ENCODE data around the gene ANKRD65. TPM values are rescaled to one million over a fixed set of nuclear protein-coding genes. Genes with fewer than 3 reads are reported as not detected.
"Not testable (repeated sequence)": the region's sequence is repeated elsewhere in the genome, so short reads cannot be mapped to it uniquely, and the experiment has no call there.

Gene ANKRD65
- total and polyA plus RNA-seq, 7 experiments from 2014 or later: not detected

DNA sequence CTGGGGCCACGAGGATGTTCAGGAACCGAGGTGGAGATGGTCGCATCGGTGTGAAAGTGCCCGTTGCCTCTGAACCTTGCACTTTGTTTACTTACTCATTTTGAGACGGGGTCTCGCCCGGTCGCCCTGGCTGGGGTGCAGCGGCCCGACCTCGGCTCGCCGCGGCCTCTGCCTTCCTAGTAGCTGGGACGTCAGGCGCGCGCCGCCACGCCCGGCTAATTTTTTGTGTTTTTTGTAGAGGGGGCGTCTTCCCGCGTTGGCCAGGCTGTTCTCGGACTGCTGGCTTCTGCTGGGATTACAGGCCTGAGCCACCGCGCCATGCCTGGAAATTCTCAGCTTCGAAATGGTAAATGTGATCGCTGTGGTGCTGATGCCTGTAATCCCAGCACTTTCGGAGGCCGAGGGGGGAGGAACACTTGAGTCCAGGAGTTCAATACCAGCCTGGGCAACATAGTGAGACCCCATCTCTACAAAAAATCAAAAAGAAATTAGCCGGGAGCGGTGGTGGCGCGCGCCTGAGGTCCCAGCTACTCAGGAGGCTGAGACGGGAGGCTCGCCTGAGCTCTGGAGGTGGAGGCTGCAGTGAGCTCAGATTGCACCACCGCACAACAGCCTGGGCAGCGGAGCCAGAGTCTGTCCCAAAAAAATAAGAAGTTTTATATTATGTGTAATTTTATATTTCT is 13.3 kb downstream of the ANKRD65 start:
- H3K9me3 ChIP-seq (ENCODE audit: control insufficient read depth in 2 of 3, low read length in 3 of 3): no peaks in the 10 kb centered on the region
- POLR2A ChIA-PET: interaction anchor here (0.6 to 5.6 kb wide), 11 partner anchors 13 to 449 kb away, joined by 3 to 80 read pairs (median 4); partner anchors contain the start of genes AURKAIP1, CCNL2, MIB2 and NOC2L

DNA sequence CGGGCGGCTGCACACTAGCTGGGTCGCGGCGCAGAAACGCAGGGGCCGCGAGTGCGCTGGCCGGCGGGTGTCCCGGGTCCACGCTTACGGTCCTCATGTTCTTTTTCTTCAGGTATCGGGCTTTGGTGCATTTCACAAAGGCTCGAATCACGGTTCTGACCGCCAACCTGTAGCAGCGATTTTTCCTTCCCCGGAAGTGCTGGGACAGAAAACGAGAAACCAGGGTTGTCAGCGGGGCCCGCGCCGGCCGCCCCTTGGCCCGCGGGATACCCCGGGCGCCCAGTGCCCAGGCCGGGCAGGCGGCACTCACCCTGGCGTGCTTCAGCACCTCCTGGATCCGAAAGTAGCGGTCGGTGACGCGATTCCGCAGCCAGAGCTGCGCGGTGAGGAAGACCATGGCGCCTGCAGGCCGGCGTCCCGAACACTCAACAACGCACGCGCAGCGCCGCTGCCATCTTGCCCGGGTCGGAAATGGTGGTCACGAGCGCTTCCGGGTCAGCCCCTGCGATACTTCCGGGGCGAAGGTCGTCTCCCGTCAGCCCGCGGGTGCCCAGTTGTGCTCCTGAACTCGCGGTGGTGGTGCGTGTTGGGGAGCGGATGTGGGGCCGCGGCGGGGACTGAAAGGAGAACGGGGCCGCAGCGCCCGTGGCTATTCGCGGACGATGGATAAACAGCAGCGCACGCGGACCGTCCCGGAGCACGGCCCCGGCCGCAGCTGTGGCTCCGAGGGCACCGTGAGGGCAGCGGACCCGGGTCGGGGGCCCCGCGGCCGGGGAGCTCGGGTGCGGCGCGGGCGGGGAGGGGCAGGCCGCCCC is 14.0 kb downstream of the ANKRD65 start, which contains the start of gene MRPL20:
MRPL20 (minus strand) TSS at position 473 of the 815 bp plus-strand sequence; CDS start at position 397, 76 bp downstream.
- no peaks in the 10 kb centered on the region for H3K9me3 ChIP-seq (ENCODE audit: control insufficient read depth in 2 of 3, low read length in 3 of 3)
- H3K27me3 ChIP-seq (ENCODE audit: control insufficient read depth in 2 of 2, insufficient read depth in 2 of 2, low read length in 2 of 2): no peaks in the 10 kb centered on the region
- peaks cover 8 to 35% (median 12%) of the 10 kb centered on the region in 3 experiments for H3K36me3 ChIP-seq (ENCODE audit: control insufficient read depth in 2 of 3, insufficient read depth in 3 of 3, low read length in 3 of 3)
- H3K4me3 ChIP-seq (ENCODE audit: low read length): peak within 1 kb of the TSS; percentile 89
- peak within 1 kb of the TSS; percentile 90 to 97 (median 94) for H3K27ac Mint-ChIP-seq
- ATAC-seq: peak; percentile 97
- H3K27ac ChIP-seq (ENCODE audit: low read depth, low read length): peak within 1 kb of the TSS; percentile 89
- H3K9me3 Mint-ChIP-seq: peaks cover 0 to 3% (median 0%) of the 10 kb centered on the region in 11 donors
- DNase-seq: peak; percentile 88 to 96 (median 94)
- ChIA-PET CTCF (no interaction called here), POLR2A (interaction anchor here (0.6 to 5.6 kb wide), 10 partner anchors 12 to 448 kb away, joined by 3 to 80 read pairs (median 4); partner anchors contain the start of genes AURKAIP1, CCNL2, MIB2 and NOC2L)
- H3K4me1 ChIP-seq (ENCODE audit: control insufficient read depth in 2 of 2, insufficient read depth in 2 of 2, low read length in 2 of 2): peaks cover 19 to 20% of the 10 kb centered on the region in 2 donors
- H3K4me1 Mint-ChIP-seq: peaks cover 0 to 59% (median 35%) of the 10 kb centered on the region in 7 donors
- peaks cover 0 to 28% (median 9%) of the 10 kb centered on the region in 5 donors for H3K36me3 Mint-ChIP-seq
- intact Hi-C loops (cut with micrococcal nuclease): loop anchor here (1.0 to 10.0 kb wide), 9 partner anchors 8 to 291 kb away; partner anchors contain the start of genes AURKAIP1 (in 2 of the 2), ATAD3A (in 1 of the 2), ATAD3B (in 1 of the 2) and C1orf159 (in 1 of the 2)
- peaks cover 0 to 1% (median 0%) of the 10 kb centered on the region in 5 donors for H3K27me3 Mint-ChIP-seq
- peak within 1 kb of the TSS; percentile 83 to 96 (median 93) for H3K4me3 Mint-ChIP-seq

More for the DNA sequence above, 13.3 kb downstream of the ANKRD65 start:
- CTCF ChIA-PET: interaction anchor here (0.9 kb wide), 1 partner anchor 33 kb away, joined by 3 read pairs; the partner anchor contains the start of gene AURKAIP1
- Histone ChIP-seq H3K4me3 (ENCODE audit: low read length) (peak overlapping the region; percentile 89), H3K27me3 (ENCODE audit: control insufficient read depth in 2 of 2, insufficient read depth in 2 of 2, low read length in 2 of 2) (no peaks in the 10 kb centered on the region), H3K36me3 (ENCODE audit: control insufficient read depth in 2 of 3, insufficient read depth in 3 of 3, low read length in 3 of 3) (peaks cover 8 to 27% (median 12%) of the 10 kb centered on the region in 3 experiments), H3K4me1 (ENCODE audit: control insufficient read depth in 2 of 2, insufficient read depth in 2 of 2, low read length in 2 of 2) (peaks cover 19 to 20% of the 10 kb centered on the region in 2 donors), H3K27ac (ENCODE audit: low read depth, low read length) (peak overlapping the region; percentile 89)
- Mint-ChIP-seq H3K9me3 (peaks cover 0 to 3% (median 0%) of the 10 kb centered on the region in 11 donors), H3K4me3 (peak overlapping the region; percentile 81 to 95 (median 90)), H3K36me3 (peaks cover 0 to 25% (median 5%) of the 10 kb centered on the region in 5 donors), H3K27me3 (peaks cover 0 to 1% (median 0%) of the 10 kb centered on the region in 5 donors), H3K4me1 (peaks cover 0 to 54% (median 33%) of the 10 kb centered on the region in 7 donors), H3K27ac (peak overlapping the region in 8 of 9 donors; percentile 82 to 95 (median 90))
- intact Hi-C loops (cut with micrococcal nuclease): loop anchor here (1.0 to 10.0 kb wide), 9 partner anchors 8 to 291 kb away; partner anchors contain the start of genes AURKAIP1 (in 2 of the 2), ATAD3A (in 1 of the 2), ATAD3B (in 1 of the 2) and C1orf159 (in 1 of the 2)
- ATAC-seq (peak; percentile 22), DNase-seq (no peak)

DNA sequence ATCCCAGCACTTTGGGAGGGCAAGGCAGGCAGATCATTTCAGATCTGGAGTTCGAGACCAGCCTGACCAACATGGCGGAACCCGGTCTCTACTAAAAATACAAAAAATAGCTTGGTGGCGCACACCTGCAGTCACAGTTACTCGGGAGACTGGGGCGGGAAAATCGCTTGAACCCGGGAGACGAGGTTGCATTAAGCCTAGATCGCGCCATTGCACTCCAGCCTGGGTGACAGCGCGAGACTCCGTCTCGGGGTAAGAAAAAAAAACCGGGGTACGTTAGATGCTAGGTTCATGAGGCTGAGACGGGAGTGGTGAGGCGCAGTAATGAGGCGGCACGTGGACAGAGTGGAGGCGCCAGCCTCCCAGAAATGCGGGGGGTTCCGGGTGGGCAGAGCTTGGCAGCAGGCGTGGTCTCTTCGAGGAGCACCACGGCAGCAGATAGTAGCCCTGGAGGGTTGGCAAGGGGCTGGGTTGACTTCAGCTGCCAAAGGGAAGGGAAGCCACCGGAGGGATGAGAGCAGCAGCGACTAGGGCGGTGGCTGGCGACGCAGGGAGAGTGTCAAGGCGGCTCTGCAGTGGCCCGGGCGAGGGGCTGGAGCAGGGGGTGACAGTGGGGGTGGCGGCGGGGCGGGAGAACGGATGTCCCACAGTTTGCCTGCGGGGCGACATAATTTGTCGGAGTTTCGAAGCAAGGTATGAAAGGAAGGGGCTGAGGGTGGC is 14.8 kb downstream of the ANKRD65 start:
- Mint-ChIP-seq H3K36me3 (peaks cover 0 to 30% (median 11%) of the 10 kb centered on the region in 5 donors), H3K9me3 (peaks cover 0 to 3% (median 0%) of the 10 kb centered on the region in 11 donors), H3K4me1 (peaks cover 0 to 62% (median 41%) of the 10 kb centered on the region in 7 donors), H3K27ac (peak overlapping the region; percentile 90 to 97 (median 93)), H3K27me3 (peaks cover 0 to 1% (median 0%) of the 10 kb centered on the region in 5 donors), H3K4me3 (peak overlapping the region; percentile 83 to 96 (median 93))
- Histone ChIP-seq H3K36me3 (ENCODE audit: control insufficient read depth in 2 of 3, insufficient read depth in 3 of 3, low read length in 3 of 3) (peaks cover 8 to 42% (median 12%) of the 10 kb centered on the region in 3 experiments), H3K4me3 (ENCODE audit: low read length) (peak overlapping the region; percentile 89), H3K27me3 (ENCODE audit: control insufficient read depth in 2 of 2, insufficient read depth in 2 of 2, low read length in 2 of 2) (no peaks in the 10 kb centered on the region), H3K27ac (ENCODE audit: low read depth, low read length) (peak overlapping the region; percentile 89), H3K4me1 (ENCODE audit: control insufficient read depth in 2 of 2, insufficient read depth in 2 of 2, low read length in 2 of 2) (peaks cover 19 to 20% of the 10 kb centered on the region in 2 donors), H3K9me3 (ENCODE audit: control insufficient read depth in 2 of 3, low read length in 3 of 3) (no peaks in the 10 kb centered on the region)
- intact Hi-C loops (cut with micrococcal nuclease): loop anchor here (2.0 to 10.0 kb wide), 5 partner anchors 31 to 209 kb away; partner anchors contain the start of genes ATAD3B (in 1 of the 2), AURKAIP1 (in 1 of the 2) and MIB2 (in 1 of the 2)
- ATAC-seq (no peak), DNase-seq (no peak)
- ChIA-PET CTCF (no interaction called here), POLR2A (interaction anchor here (0.5 to 5.6 kb wide), 9 partner anchors 8 to 209 kb away, joined by 3 to 80 read pairs (median 6); partner anchors contain the start of genes AURKAIP1, CCNL2 and MIB2)

DNA sequence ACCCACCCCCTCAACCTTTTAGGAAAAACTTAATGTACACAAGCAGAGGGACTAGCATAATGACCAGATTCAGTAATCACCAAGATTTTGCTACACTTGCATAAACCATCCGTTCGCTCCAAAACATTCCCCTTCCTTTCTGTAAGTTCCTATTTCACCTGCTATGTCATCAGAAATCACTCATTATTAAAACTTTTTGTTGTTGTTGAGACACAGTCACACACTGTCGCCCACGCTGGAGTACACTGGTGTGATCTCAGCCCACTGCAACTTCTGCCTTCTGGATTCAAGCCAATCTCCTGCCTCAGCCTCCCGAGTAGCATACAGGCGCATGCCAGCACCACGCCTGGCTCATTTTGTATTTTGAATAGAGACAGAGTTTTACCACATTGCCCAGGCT is 17.4 kb downstream of the ANKRD65 start:
- ATAC-seq: no peak
- ChIA-PET CTCF (no interaction called here), POLR2A (no interaction called here)
- Mint-ChIP-seq H3K36me3 (peaks cover 0 to 35% (median 11%) of the 10 kb centered on the region in 5 donors), H3K9me3 (peaks cover 0 to 3% (median 0%) of the 10 kb centered on the region in 11 donors), H3K27ac (peak overlapping the region; percentile 1 to 73 (median 44)), H3K4me1 (peaks cover 5 to 61% (median 40%) of the 10 kb centered on the region in 7 donors), H3K4me3 (peak overlapping the region in 7 of 10 donors; percentile 1 to 53 (median 26)), H3K27me3 (peaks cover 0 to 1% (median 0%) of the 10 kb centered on the region in 5 donors)
- H3K36me3 ChIP-seq (ENCODE audit: control insufficient read depth in 2 of 3, insufficient read depth in 3 of 3, low read length in 3 of 3): peaks cover 4 to 55% (median 12%) of the 10 kb centered on the region in 3 experiments
- H3K4me3 ChIP-seq (ENCODE audit: low read length): no peak overlapping the region
- H3K27ac ChIP-seq (ENCODE audit: low read depth, low read length): no peak overlapping the region
- H3K9me3 ChIP-seq (ENCODE audit: control insufficient read depth in 2 of 3, low read length in 3 of 3): no peaks in the 10 kb centered on the region
- intact Hi-C loops (cut with micrococcal nuclease): loop anchor here in 1 of 2 donors (10.0 kb wide), 1 partner anchor 211 kb away; the partner anchor contains the start of gene MIB2
- H3K4me1 ChIP-seq (ENCODE audit: control insufficient read depth in 2 of 2, insufficient read depth in 2 of 2, low read length in 2 of 2): peaks cover 28% of the 10 kb centered on the region in 2 donors
- no peaks in the 10 kb centered on the region for H3K27me3 ChIP-seq (ENCODE audit: control insufficient read depth in 2 of 2, insufficient read depth in 2 of 2, low read length in 2 of 2)
- DNase-seq: no peak

DNA sequence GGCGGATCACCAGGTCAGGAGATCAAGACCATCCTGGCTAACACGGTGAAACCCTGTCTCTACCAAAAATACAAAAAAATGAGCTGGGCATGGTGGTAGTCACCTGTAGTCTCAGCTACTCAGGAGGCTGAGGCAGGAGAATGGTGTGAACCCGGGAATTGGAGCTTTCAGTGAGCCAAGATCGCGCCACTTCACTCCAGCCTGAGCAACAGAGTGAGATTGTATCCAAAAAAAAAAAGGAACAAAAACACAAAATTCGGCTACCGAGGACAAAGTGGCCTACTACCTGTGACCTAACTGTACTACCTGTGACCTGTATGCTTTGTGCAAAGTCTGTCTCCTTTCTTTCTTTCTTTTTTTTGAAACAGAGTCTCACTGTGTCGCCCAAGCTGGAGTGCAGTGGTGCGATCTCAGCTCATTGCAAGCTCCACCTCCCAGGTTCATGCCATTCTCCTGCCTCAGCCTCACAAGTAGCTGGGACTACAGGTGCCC is 18.1 kb downstream of the ANKRD65 start:
- Mint-ChIP-seq H3K4me3 (peak overlapping the region in 2 of 10 donors; percentile 26 to 56), H3K4me1 (peaks cover 9 to 61% (median 40%) of the 10 kb centered on the region in 7 donors), H3K36me3 (peaks cover 0 to 36% (median 11%) of the 10 kb centered on the region in 5 donors), H3K27ac (peak overlapping the region in 5 of 9 donors; percentile 1 to 77 (median 39))
- intact Hi-C loops (cut with micrococcal nuclease): loop anchor here in 1 of 2 donors (10.0 kb wide), 1 partner anchor 212 kb away; the partner anchor contains the start of gene MIB2
- POLR2A ChIA-PET: interaction anchor here (0.6 to 0.8 kb wide), 3 partner anchors 19 to 335 kb away, joined by 3 read pairs; no protein-coding TSS in a partner anchor
- H3K9me3 Mint-ChIP-seq; H3K4me3 ChIP-seq (ENCODE audit: low read length); H3K27me3 ChIP-seq (ENCODE audit: control insufficient read depth in 2 of 2, insufficient read depth in 2 of 2, low read length in 2 of 2); H3K27me3 Mint-ChIP-seq; H3K9me3 ChIP-seq (ENCODE audit: control insufficient read depth in 2 of 3, low read length in 3 of 3); ATAC-seq; DNase-seq; H3K27ac ChIP-seq (ENCODE audit: low read depth, low read length): not testable (repeated sequence)
- CTCF ChIA-PET: interaction anchor here (0.7 kb wide), 1 partner anchor 39 kb away, joined by 3 read pairs; no protein-coding TSS in a partner anchor
- peaks cover 28 to 29% of the 10 kb centered on the region in 2 donors for H3K4me1 ChIP-seq (ENCODE audit: control insufficient read depth in 2 of 2, insufficient read depth in 2 of 2, low read length in 2 of 2)
- peaks cover 7 to 56% (median 12%) of the 10 kb centered on the region in 3 experiments for H3K36me3 ChIP-seq (ENCODE audit: control insufficient read depth in 2 of 3, insufficient read depth in 3 of 3, low read length in 3 of 3)

Data from naive thymus-derived CD4-positive, alpha-beta T cell (primary cell).